ENCODE measurements around the gene SFXN5.
"Not testable (repeated sequence)": the region's sequence is repeated elsewhere in the genome, so short reads cannot be mapped to it uniquely, and the experiment has no call there.

Gene SFXN5

DNA sequence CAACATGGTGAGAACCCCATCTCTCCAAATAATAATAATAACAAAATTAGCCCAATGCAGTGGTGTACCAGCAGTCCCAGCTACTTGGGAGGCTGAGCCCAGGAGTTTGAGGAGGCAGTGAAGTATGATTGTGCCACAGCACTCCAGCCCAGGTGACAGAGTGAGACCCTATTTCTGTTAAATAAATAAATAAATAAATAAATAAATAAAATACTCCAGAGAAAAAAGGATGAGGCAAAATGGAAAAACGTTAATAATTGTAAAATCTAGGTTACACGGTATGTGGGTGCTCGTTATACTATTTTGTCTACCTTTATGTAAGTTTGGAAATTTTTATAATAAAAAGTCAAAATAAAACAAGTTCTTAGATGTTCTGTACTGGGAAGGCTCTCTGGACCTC lies 162.8 kb downstream of the SFXN5 start:
- DNase-seq (ENCODE audit: low read depth in 2 of 2) = no peak

GRCh38 chr2:72907369-72907768 lies 164.1 kb downstream of the SFXN5 start:
- not testable (repeated sequence) for DNase-seq (ENCODE audit: low read depth in 2 of 2)

DNA sequence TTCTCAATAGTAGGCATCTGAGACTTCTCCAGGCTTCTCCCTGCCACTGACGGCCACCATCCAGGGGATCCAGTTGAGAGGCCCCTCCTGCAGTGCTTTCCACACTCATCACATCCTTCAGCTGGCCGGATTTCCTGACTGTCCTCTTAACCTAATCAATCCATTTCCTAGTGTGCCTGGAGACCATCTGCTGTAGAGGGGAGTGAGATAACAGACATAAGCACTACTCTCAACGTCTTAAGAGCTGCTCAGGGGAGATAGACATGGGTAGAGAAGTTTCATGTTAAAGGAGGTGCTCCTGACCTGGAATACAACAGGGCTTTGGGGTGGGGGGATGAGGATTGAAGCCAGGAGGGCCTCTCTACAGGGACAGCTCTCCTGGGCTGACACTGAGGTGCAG lies 170.1 kb downstream of the SFXN5 start:
- no peak for DNase-seq (ENCODE audit: low read depth in 2 of 2)

GRCh38 chr2:72900191-72900825 lies 171.2 kb downstream of the SFXN5 start:
- DNase-seq (ENCODE audit: low read depth in 2 of 2) = no peak

GRCh38 chr2:72898585-72898906 lies 173.0 kb downstream of the SFXN5 start:
- no peak for DNase-seq (ENCODE audit: low read depth in 2 of 2)

- DNase-seq (ENCODE audit: low read depth in 2 of 2) = no peak
Measured at GRCh38 chr2:72897785-72898584, 173.5 kb downstream of the SFXN5 start.

DNA sequence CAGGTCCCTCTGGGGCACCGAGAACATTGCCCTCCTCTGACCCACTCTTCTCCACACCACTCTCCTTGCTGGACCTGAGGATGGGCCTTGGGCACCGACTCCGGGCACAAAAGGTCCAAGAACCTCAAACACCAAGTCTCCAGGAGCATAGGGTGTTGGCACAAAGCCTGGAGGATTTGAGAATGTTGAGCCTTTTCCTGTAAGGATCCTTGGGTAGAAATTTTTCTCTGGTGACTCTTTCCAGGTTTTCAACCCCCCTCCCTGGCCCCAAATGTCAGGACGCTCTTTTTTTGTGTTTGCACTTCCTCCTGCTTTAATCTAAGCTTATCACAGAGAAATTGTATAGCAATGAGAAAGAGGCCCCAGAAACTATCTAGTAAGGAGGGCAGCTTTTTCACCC lies 175.1 kb downstream of the SFXN5 start:
- no peak for DNase-seq (ENCODE audit: low read depth in 2 of 2)

DNA sequence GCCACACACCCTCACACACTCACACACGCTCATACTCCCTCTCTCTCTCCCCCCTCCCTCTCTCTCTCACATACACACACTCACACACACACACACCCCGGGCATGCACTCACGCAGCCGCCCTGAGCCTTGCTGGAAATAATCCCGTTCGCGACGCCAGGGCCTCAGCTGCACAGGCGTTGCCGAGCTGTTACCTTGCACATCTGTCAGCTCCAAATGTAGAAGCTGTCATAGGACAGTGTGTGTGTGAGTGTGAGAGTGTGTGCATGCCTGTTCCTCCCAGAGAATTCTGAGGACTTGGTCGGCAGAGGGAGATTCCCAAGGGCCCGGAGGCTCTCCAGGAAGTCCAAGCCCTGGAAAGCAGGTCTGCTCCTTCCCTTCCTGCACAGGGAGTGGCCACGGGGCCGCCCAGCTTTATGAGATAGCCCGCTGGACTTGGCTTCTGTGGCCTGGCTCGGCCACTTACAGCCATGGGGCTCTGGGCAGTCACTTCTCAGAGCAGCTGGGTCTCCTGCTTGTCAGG lies 175.7 kb downstream of the SFXN5 start:
- DNase-seq (ENCODE audit: low read depth in 2 of 2) = no peak

DNA sequence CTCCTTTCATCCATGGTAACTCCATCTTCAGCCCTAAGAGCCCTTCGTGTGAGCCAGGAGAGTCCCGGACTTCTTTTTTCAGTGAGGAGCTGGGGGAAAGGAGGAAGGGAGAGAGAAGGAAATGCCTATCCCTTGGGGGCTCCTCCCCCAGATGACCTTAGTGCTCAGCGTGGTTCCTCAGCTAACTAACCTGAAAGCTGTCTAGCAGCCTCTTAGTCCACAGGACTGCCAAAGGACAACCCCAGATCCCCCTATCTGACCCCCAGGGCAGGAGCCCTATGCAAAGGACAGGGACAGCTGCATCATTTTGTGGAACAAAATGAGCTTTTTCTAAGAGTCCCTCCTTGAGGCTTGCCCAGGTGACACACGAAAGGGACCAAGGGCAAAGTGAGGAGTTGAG lies 176.4 kb downstream of the SFXN5 start:
- no peak for DNase-seq (ENCODE audit: low read depth in 2 of 2)

- DNase-seq (ENCODE audit: low read depth in 2 of 2) = no peak
Measured at GRCh38 chr2:72894514-72894913, 177.0 kb downstream of the SFXN5 start.

GRCh38 chr2:72893594-72894319 lies 177.8 kb downstream of the SFXN5 start:
- peak in 1 of 2 donors; percentile 25 for DNase-seq (ENCODE audit: low read depth in 2 of 2)

GRCh38 chr2:72892506-72893173 lies 178.9 kb downstream of the SFXN5 start:
- DNase-seq (ENCODE audit: low read depth in 2 of 2) = peak in 1 of 2 donors; percentile 47

Measured in stimulated activated CD4-positive, alpha-beta T cell treated with anti-CD3 and anti-CD28 coated beads, Interleukin-1b, Interleukin-23, amount 100 ng/mL, for 4 hours (primary cell).